ENCODE results near the gene TNFSF10.

The TNFSF10 gene

DNA sequence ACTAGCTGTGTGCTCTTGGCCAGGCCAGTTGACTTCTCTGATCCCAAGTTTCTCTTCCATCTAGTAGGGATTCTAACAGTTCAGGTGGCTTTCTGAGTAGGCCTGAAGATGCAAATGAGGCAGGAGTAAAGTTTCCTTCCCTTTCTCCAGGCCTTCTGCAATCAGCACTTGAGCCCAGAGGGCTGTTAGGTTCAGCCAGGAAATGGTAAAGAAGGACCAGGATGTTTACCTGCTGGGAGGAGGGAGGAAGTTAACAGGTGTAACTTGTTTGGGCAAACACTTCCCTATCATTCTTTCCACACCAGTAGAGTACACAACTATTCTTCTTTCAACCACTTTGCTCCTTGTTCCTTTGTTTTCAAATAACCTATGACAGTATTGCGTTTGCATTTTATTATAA is 13.3 kb upstream of the TNFSF10 start:
- no peak overlapping the region for H3K18ac ChIP-seq (ENCODE audit: low read length)
- H3K79me1 ChIP-seq (ENCODE audit: low read length): no peaks in the 10 kb centered on the region
- no peak for DNase-seq
- H3K27me3 ChIP-seq (ENCODE audit: insufficient read depth, low read length): no peaks in the 10 kb centered on the region
- no peak overlapping the region for H3K14ac ChIP-seq (ENCODE audit: low read length)
- no peak overlapping the region for H3K23ac ChIP-seq (ENCODE audit: low read length)
- H3K4me2 ChIP-seq (ENCODE audit: low read length): no peak overlapping the region
- H3K36me3 ChIP-seq (ENCODE audit: control insufficient read depth in 1 of 2, insufficient read depth in 2 of 2, low read length in 2 of 2): no peaks in the 10 kb centered on the region
- H4K12ac ChIP-seq (ENCODE audit: low read depth, low read length): no peak overlapping the region
- H3K4ac ChIP-seq (ENCODE audit: low read depth, low read length): no peak overlapping the region
- H3K79me2 ChIP-seq (ENCODE audit: control insufficient read depth, insufficient read depth, low read length, poor library complexity): no peaks in the 10 kb centered on the region
- H2AFZ ChIP-seq (ENCODE audit: insufficient read depth, low read length, poor library complexity): no peak overlapping the region
- H2AK5ac ChIP-seq (ENCODE audit: low read length): no peak overlapping the region
- H3K9ac ChIP-seq (ENCODE audit: low read length): no peak overlapping the region
- H3K27ac ChIP-seq (ENCODE audit: low read depth, low read length): no peak overlapping the region
- H2BK120ac ChIP-seq (ENCODE audit: insufficient read depth, low read length, poor library complexity): no peak overlapping the region
- no peaks in the 10 kb centered on the region for H3K9me3 ChIP-seq (ENCODE audit: insufficient read depth, low read depth, low read length)
- no peak overlapping the region for H3K4me3 ChIP-seq (ENCODE audit: low read depth, low read length)
- no peak overlapping the region for H2BK12ac ChIP-seq (ENCODE audit: low read length)
- H2BK5ac ChIP-seq (ENCODE audit: low read depth, low read length, poor library complexity): no peak overlapping the region
- H4K91ac ChIP-seq (ENCODE audit: low read depth, low read length): no peak overlapping the region
- WGBS (ENCODE audit: extremely low coverage, insufficient coverage, insufficient read length): no CpG with 5 or more reads among the region's 1 CpG
- peaks cover 0 to 4% of the 10 kb centered on the region in 2 experiments for H3K4me1 ChIP-seq (ENCODE audit: control insufficient read depth in 1 of 2, insufficient read depth in 2 of 2, low read length in 2 of 2)
- no peak overlapping the region for H4K8ac ChIP-seq (ENCODE audit: low read depth, low read length)

DNA sequence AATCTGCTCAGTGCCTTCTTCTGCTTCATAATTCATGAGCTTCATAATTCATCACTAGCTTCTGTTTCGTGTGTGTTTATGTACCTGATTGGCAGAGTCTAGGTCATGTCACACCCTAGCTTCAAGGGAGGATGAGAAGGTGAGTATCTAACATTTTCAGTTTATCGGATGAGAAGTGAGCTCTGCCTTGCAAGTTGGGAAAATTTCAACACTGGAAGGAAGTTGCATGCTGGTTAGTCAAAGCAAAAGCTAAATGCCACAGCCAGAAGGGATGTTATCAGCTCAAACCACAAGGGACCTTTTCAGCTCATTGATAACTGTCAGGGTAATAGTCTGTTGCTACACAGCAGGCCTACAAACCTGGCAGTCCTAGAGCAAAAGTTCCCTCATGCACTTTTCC is 7.3 kb upstream of the TNFSF10 start:
- H3K23ac ChIP-seq (ENCODE audit: low read length): no peak overlapping the region
- H2BK5ac ChIP-seq (ENCODE audit: low read depth, low read length, poor library complexity): no peak overlapping the region
- no CpG with 5 or more reads among the region's 2 CpGs for WGBS (ENCODE audit: extremely low coverage, insufficient coverage, insufficient read length)
- H4K91ac ChIP-seq (ENCODE audit: low read depth, low read length): no peak overlapping the region
- H3K9ac ChIP-seq (ENCODE audit: low read length): no peak overlapping the region
- no peaks in the 10 kb centered on the region for H3K9me3 ChIP-seq (ENCODE audit: insufficient read depth, low read depth, low read length)
- no peak overlapping the region for H3K4me2 ChIP-seq (ENCODE audit: low read length)
- H3K27me3 ChIP-seq (ENCODE audit: insufficient read depth, low read length): no peaks in the 10 kb centered on the region
- no peak overlapping the region for H3K18ac ChIP-seq (ENCODE audit: low read length)
- DNase-seq: peak; percentile 35 to 57
- H2AK5ac ChIP-seq (ENCODE audit: low read length): no peak overlapping the region
- H3K27ac ChIP-seq (ENCODE audit: low read depth, low read length): no peak overlapping the region
- H2AFZ ChIP-seq (ENCODE audit: insufficient read depth, low read length, poor library complexity): no peak overlapping the region
- H3K79me2 ChIP-seq (ENCODE audit: control insufficient read depth, insufficient read depth, low read length, poor library complexity): no peaks in the 10 kb centered on the region
- H3K14ac ChIP-seq (ENCODE audit: low read length): no peak overlapping the region
- H3K4me1 ChIP-seq (ENCODE audit: control insufficient read depth in 1 of 2, insufficient read depth in 2 of 2, low read length in 2 of 2): no peaks in the 10 kb centered on the region
- H3K79me1 ChIP-seq (ENCODE audit: low read length): no peaks in the 10 kb centered on the region
- H3K36me3 ChIP-seq (ENCODE audit: control insufficient read depth in 1 of 2, insufficient read depth in 2 of 2, low read length in 2 of 2): no peaks in the 10 kb centered on the region
- no peak overlapping the region for H4K8ac ChIP-seq (ENCODE audit: low read depth, low read length)
- H3K4ac ChIP-seq (ENCODE audit: low read depth, low read length): no peak overlapping the region
- no peak overlapping the region for H4K12ac ChIP-seq (ENCODE audit: low read depth, low read length)
- H2BK120ac ChIP-seq (ENCODE audit: insufficient read depth, low read length, poor library complexity): no peak overlapping the region
- H3K4me3 ChIP-seq (ENCODE audit: low read depth, low read length): no peak overlapping the region
- no peak overlapping the region for H2BK12ac ChIP-seq (ENCODE audit: low read length)

GRCh38 chr3:172530101-172530561 is 6.9 kb upstream of the TNFSF10 start:
- H3K79me2 ChIP-seq (ENCODE audit: control insufficient read depth, insufficient read depth, low read length, poor library complexity): no peaks in the 10 kb centered on the region
- no peak overlapping the region for H3K9ac ChIP-seq (ENCODE audit: low read length)
- H3K4me1 ChIP-seq (ENCODE audit: control insufficient read depth in 1 of 2, insufficient read depth in 2 of 2, low read length in 2 of 2): no peaks in the 10 kb centered on the region
- H3K14ac ChIP-seq (ENCODE audit: low read length): no peak overlapping the region
- no peak for DNase-seq
- no peak overlapping the region for H3K27ac ChIP-seq (ENCODE audit: low read depth, low read length)
- H3K27me3 ChIP-seq (ENCODE audit: insufficient read depth, low read length): no peaks in the 10 kb centered on the region
- H3K4ac ChIP-seq (ENCODE audit: low read depth, low read length): no peak overlapping the region
- H3K23ac ChIP-seq (ENCODE audit: low read length): no peak overlapping the region
- no peaks in the 10 kb centered on the region for H3K36me3 ChIP-seq (ENCODE audit: control insufficient read depth in 1 of 2, insufficient read depth in 2 of 2, low read length in 2 of 2)
- no CpG with 5 or more reads among the region's 2 CpGs for WGBS (ENCODE audit: extremely low coverage, insufficient coverage, insufficient read length)
- no peak overlapping the region for H2BK5ac ChIP-seq (ENCODE audit: low read depth, low read length, poor library complexity)
- H4K12ac ChIP-seq (ENCODE audit: low read depth, low read length): no peak overlapping the region
- H2BK12ac ChIP-seq (ENCODE audit: low read length): no peak overlapping the region
- no peak overlapping the region for H3K4me2 ChIP-seq (ENCODE audit: low read length)
- H2AK5ac ChIP-seq (ENCODE audit: low read length): no peak overlapping the region
- no peak overlapping the region for H4K91ac ChIP-seq (ENCODE audit: low read depth, low read length)
- no peak overlapping the region for H2AFZ ChIP-seq (ENCODE audit: insufficient read depth, low read length, poor library complexity)
- H3K79me1 ChIP-seq (ENCODE audit: low read length): no peaks in the 10 kb centered on the region
- no peak overlapping the region for H2BK120ac ChIP-seq (ENCODE audit: insufficient read depth, low read length, poor library complexity)
- H3K4me3 ChIP-seq (ENCODE audit: low read depth, low read length): no peak overlapping the region
- no peaks in the 10 kb centered on the region for H3K9me3 ChIP-seq (ENCODE audit: insufficient read depth, low read depth, low read length)
- H3K18ac ChIP-seq (ENCODE audit: low read length): no peak overlapping the region
- no peak overlapping the region for H4K8ac ChIP-seq (ENCODE audit: low read depth, low read length)

DNA sequence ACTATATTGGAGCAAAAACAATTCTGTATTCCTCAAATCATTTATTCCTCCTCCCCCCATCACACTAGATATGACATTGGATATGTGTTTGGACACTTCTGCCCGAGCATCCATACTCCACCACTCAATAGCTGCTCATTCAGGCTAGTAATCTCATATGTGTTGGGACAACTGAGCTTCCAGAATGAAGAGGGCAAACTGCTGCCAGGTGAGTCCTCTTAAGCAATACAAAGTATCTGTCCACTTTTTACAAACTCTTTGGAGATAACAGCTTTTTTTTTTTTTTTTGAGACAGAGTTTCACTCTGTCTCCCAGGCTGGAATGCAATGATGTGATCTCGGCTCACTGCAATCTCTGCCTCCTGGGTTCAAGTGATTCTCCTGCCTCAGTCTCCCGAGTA is 5.4 kb upstream of the TNFSF10 start:
- Histone ChIP-seq H3K36me3 (ENCODE audit: control insufficient read depth in 1 of 2, insufficient read depth in 2 of 2, low read length in 2 of 2) (no peaks in the 10 kb centered on the region), H3K9me3 (ENCODE audit: insufficient read depth, low read depth, low read length) (no peaks in the 10 kb centered on the region), H2AFZ (ENCODE audit: insufficient read depth, low read length, poor library complexity) (no peak overlapping the region), H3K79me2 (ENCODE audit: control insufficient read depth, insufficient read depth, low read length, poor library complexity) (no peaks in the 10 kb centered on the region), H3K4ac (ENCODE audit: low read depth, low read length) (no peak overlapping the region), H4K12ac (ENCODE audit: low read depth, low read length) (no peak overlapping the region), H3K4me2 (ENCODE audit: low read length) (no peak overlapping the region), H2AK5ac (ENCODE audit: low read length) (no peak overlapping the region), H3K14ac (ENCODE audit: low read length) (no peak overlapping the region), H3K27me3 (ENCODE audit: insufficient read depth, low read length) (no peaks in the 10 kb centered on the region), H3K18ac (ENCODE audit: low read length) (no peak overlapping the region), H4K91ac (ENCODE audit: low read depth, low read length) (no peak overlapping the region), H2BK12ac (ENCODE audit: low read length) (no peak overlapping the region), H2BK120ac (ENCODE audit: insufficient read depth, low read length, poor library complexity) (no peak overlapping the region), H3K4me1 (ENCODE audit: control insufficient read depth in 1 of 2, insufficient read depth in 2 of 2, low read length in 2 of 2) (no peaks in the 10 kb centered on the region), H4K8ac (ENCODE audit: low read depth, low read length) (no peak overlapping the region), H3K4me3 (ENCODE audit: low read depth, low read length) (no peak overlapping the region), H3K9ac (ENCODE audit: low read length) (no peak overlapping the region), H3K27ac (ENCODE audit: low read depth, low read length) (no peak overlapping the region), H3K79me1 (ENCODE audit: low read length) (no peaks in the 10 kb centered on the region), H2BK5ac (ENCODE audit: low read depth, low read length, poor library complexity) (no peak overlapping the region), H3K23ac (ENCODE audit: low read length) (no peak overlapping the region)
- no CpG with 5 or more reads among the region's 3 CpGs for WGBS (ENCODE audit: extremely low coverage, insufficient coverage, insufficient read length)
- peak in 1 of 2 donors; percentile 69 for DNase-seq

All from trophoblast cell (in vitro differentiated cells and primary cell).